GM13977 (cell line): ENCODE measurements around the gene OR6C70.
"Not testable (repeated sequence)": the region's sequence is repeated elsewhere in the genome, so short reads cannot be mapped to it uniquely, and the experiment has no call there.

Experiments used
- DNase-seq: peaks from one replicate; pipeline ENCODE4 v3.0.0; 2012; ENCODE audit warnings: low spot score
- CTCF ChIP-seq: IDR thresholded peaks from 2 replicates; pipeline ENCODE4 v1.5.1; 2012; ENCODE audit warnings: mild to moderate bottlenecking, control low read depth; ENCODE audit not compliant: insufficient read depth; ENCODE audit errors: extremely low read depth, missing control alignments
- in situ Hi-C: fragments of 300-500 bp; cut with MboI; formaldehyde crosslinking; loops from one replicate; pipeline ENCODE4 v1.12.0; 2022; ENCODE audit warnings: low sequenced_read_pairs, low pct_unique_long_range_greater_than_20kb, mixed read lengths, inconsistent platforms; ENCODE audit not compliant: unreplicated experiment

Gene OR6C70

DNA sequence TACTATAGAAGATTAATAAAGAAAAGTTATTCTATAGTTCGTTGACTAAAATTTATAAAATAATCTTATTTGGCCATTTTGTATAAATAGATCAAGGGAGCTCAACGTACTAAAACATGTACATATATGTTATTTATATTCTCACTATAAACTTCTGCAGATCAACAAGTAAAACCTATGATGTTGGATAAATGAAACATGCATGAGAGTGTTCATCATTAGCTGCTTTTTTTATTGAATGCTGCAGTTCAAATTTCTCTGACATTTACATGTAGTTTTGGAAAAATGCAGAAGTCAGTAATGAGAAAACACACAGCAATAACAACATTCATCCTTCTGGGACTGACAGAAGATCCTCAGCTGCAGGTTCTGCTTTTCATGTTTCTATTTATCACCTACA lies 22.1 kb upstream of the OR6C70 start, which contains the start of gene OR6C68:
TSS of gene OR6C68 (plus strand) at position 301 of the 400 bp plus-strand sequence. CDS start at position 301, 0 bp downstream.
- DNase-seq: no peak
- in situ Hi-C loops: no loop called here
- no peak for TF ChIP-seq CTCF

DNA sequence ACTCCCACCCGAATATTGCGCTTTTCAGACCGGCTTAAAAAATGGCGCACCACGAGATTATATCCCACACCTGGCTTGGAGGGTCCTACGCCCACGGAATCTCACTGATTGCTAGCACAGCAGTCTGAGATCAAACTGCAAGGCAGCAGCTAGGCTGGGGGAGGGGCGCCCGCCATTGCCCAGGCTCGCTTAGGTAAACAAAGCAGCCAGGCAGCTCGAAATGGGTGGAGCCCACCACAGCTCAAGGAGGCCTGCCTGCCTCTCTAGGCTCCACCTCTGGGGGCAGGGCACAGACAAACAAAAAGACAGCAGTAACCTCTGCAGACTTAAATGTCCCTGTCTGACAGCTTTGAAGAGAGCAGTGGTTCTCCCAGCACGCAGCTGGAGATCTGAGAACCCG lies 14.3 kb upstream of the OR6C70 start:
- DNase-seq, in situ Hi-C loops: not testable (repeated sequence)

GRCh38 chr12:55479136-55479535 lies 9.2 kb upstream of the OR6C70 start:
- in situ Hi-C loops, DNase-seq: not testable (repeated sequence)

DNA sequence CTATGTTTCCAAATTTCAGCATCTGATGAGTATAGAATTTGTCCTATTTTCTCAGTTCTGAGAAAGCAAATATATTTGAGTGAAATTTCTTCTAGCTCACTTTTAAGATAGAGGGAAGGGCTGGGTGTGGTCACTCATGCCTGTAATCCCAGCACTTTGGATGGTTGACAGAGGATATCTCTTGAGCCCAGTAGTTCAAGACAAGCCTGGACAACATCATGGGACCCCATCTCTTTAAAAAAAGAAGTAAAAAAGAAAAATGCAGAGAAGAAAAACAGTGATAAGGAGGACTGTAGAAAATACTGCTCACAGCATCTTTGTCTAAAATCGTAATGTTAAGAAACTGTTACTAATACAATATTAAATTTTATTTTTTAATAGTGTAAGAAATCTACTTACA lies 2.3 kb upstream of the OR6C70 start:
- TF ChIP-seq CTCF: no peak
- DNase-seq: no peak
- in situ Hi-C loops: no loop called here

DNA sequence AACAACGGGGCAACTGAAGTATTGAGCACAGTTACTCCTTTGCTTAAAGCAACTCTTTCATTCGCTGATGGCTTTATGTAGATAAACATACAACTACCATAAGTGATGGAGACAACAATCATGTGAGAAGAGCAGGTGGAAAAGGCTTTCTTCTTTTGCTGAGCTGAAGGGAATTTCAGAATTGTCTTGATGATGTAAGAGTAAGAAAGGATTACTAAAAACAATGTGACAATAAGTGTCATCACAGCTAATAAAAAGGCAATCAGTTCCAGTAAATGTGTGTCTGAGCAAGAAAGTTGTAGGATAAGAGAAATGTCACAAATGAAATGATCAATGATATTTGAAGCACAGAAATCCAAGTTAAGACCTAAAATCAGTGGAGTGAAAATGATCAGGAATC lies 647 bp downstream of the OR6C70 start:
- in situ Hi-C loops: no loop called here
- TF ChIP-seq CTCF: no peak
- no peak for DNase-seq

- no peak for DNase-seq
- in situ Hi-C loops: no loop called here
- no peak for TF ChIP-seq CTCF
These were observed 2.1 kb downstream of the OR6C70 start for GRCh38 chr12:55467836-55468235.

DNA sequence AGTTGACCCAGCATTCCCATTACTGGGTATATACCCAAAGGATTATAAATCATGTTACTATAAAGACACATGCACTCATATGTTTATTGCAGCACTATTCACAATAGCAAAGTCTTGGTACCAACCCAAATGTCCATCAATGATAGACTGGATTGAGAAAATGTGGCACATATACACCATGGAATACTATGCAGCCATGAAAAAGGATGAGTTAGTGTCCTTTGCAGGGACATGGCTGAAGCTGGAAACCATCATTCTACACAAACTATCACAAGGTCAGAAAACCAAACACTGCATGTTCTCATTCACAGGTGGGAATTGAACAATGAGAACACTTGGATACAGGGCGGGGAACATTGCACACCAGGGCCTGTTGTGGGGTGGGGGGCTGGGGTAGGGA lies 5.0 kb downstream of the OR6C70 start:
- in situ Hi-C loops: not testable (repeated sequence)

GRCh38 chr12:55448825-55449224 lies 21.1 kb downstream of the OR6C70 start:
- no peak for TF ChIP-seq CTCF
- no peak for DNase-seq
- in situ Hi-C loops: no loop called here

More for the DNA sequence above, 5.0 kb downstream of the OR6C70 start:
- DNase-seq: not testable (repeated sequence)
